ENCODE measurements around the gene NTN1. TPM values are rescaled to one million over a fixed set of nuclear protein-coding genes. Genes with fewer than 3 reads are reported as not detected.

The NTN1 gene
- total RNA-seq, 1 experiment from 2014 or later: 1.2 TPM

DNA sequence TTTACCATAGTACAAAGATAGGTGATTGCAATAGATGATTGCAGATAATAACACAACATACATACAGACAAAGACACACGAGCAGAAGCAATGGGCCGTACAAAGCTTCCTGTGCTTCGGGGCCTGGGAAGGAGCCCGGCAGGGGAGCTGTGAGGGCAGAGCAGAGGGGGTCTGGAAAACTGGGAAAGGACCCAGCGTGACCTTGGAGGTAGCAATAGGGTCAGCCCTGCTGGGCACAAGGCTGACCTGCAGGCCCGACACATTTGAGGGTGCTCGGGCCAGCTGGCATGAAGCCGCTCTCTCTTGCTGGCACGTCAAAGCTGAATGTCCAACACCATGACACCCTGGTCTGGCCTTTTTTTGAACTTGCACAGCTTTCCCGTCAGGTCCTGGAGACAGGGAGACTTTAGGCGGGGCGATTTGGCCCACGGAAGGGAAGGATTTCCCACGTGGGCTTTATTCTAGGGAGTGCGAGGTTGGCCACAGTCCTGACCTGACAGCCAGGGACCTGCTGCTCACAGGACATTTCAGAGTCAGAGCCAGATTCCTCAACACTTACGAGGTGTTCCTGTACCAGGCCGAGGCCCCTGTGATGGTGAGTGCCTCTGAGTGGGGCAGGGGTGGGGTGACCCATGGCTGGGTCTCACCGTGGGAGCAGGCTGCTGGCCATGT is 83.2 kb downstream of the NTN1 start:
- Mint-ChIP-seq H3K9me3 (no peaks in the 10 kb centered on the region; a peak in 2 of 5 replicates), H3K27me3 (ENCODE audit: low read depth) (no peaks in the 10 kb centered on the region; the same call in 1 of the 2 replicates), H3K4me1 (peaks cover 25 to 36% of the 10 kb centered on the region in 2 experiments), H3K4me3 (no peak overlapping the region), H3K36me3 (ENCODE audit: insufficient read depth in 1 of 3, low read depth in 3 of 3) (no peaks in the 10 kb centered on the region), H3K27ac (no peak overlapping the region)
- H3K79me1 ChIP-seq (ENCODE audit: insufficient read depth, low read depth, low read length, poor library complexity, severe bottlenecking): no peaks in the 10 kb centered on the region
- no peak overlapping the region for H3K4ac ChIP-seq (ENCODE audit: low read depth, low read length)
- no peaks in the 10 kb centered on the region for H3K27me3 ChIP-seq (ENCODE audit: insufficient read depth, low read length)
- H3K14ac ChIP-seq (ENCODE audit: insufficient read depth, low read length): no peak overlapping the region
- DNase-seq: no peak
- no peaks in the 10 kb centered on the region for H3K23me2 ChIP-seq (ENCODE audit: insufficient read length, low read depth, low read length, poor library complexity, severe bottlenecking)
- H4K5ac ChIP-seq (ENCODE audit: insufficient read length, low read depth, low read length): no peak overlapping the region
- no peak overlapping the region for H3K27ac ChIP-seq (ENCODE audit: insufficient read length, low read depth, low read length)
- H2BK5ac ChIP-seq (ENCODE audit: insufficient read length, low read length): no peak overlapping the region
- H3K4me2 ChIP-seq (ENCODE audit: insufficient read depth, insufficient read length, low read length): no peak overlapping the region
- H4K20me1 ChIP-seq (ENCODE audit: control insufficient read depth, insufficient read depth, insufficient read length): no peaks in the 10 kb centered on the region
- no peak overlapping the region for H2BK12ac ChIP-seq (ENCODE audit: insufficient read length, low read depth, low read length)
- no peak overlapping the region for H3T11ph ChIP-seq (ENCODE audit: low read length)
- no peak overlapping the region for H2AFZ ChIP-seq (ENCODE audit: low read length)
- no peak overlapping the region for H2BK20ac ChIP-seq (ENCODE audit: low read depth, low read length, poor library complexity, severe bottlenecking)
- H2BK120ac ChIP-seq (ENCODE audit: low read depth, low read length, poor library complexity, severe bottlenecking): no peak overlapping the region
- no peak overlapping the region for H2AK5ac ChIP-seq (ENCODE audit: insufficient read length, low read length)
- no CpG with 5 or more reads among the region's 18 CpGs for WGBS (ENCODE audit: extremely low coverage, insufficient read length, low lambda C conversion rate)
- H3K4me1 ChIP-seq (ENCODE audit: insufficient read depth, low read length): peaks cover 8% of the 10 kb centered on the region; the same call in 1 of the 2 replicates
- H3K9me3 ChIP-seq (ENCODE audit: control insufficient read depth, low read depth, low read length): no peaks in the 10 kb centered on the region
- TF ChIP-seq CTCF (conservative IDR thresholded peaks at IDR 0.05): no peak
- no peak overlapping the region for H4K8ac ChIP-seq (replicated peaks; ENCODE audit: insufficient read length, low read depth, low read length)
- no peak overlapping the region for H3K9ac ChIP-seq (ENCODE audit: extremely low read depth, insufficient read length, low read length)
- no peak overlapping the region for H3K56ac ChIP-seq (ENCODE audit: insufficient read length, low read depth, low read length)
- no peak overlapping the region for H3K18ac ChIP-seq (ENCODE audit: insufficient read length, low read depth, low read length)
- H3K23ac ChIP-seq (ENCODE audit: insufficient read length, low read depth, low read length): no peak overlapping the region
- H4K91ac ChIP-seq (ENCODE audit: insufficient read length, low read depth, low read length): no peak overlapping the region
- no peaks in the 10 kb centered on the region for H3K79me2 ChIP-seq (ENCODE audit: insufficient read depth, low read length)
- no peak overlapping the region for H2BK15ac ChIP-seq (ENCODE audit: low read depth, low read length)
